ENCODE measurements around the gene CYP27B1. TPM values are rescaled to one million over a fixed set of nuclear protein-coding genes. Genes with fewer than 3 reads are reported as not detected.

CYP27B1 gene
- total RNA-seq, 2 donors from 2014 or later: 0.28 to 0.33 TPM

GRCh38 chr12:57767876-57768275, 998 bp upstream of the CYP27B1 start:
- no peak for DNase-seq (ENCODE audit: low spot score)
- H3K36me3 ChIP-seq: peaks cover 16% of the 10 kb centered on the region
- no peak overlapping the region for H3K27ac ChIP-seq
- peaks cover 0 to 16% of the 10 kb centered on the region in 2 donors for H3K27me3 ChIP-seq
- H3K4me1 ChIP-seq: peaks cover 0 to 46% of the 10 kb centered on the region in 2 donors
- no peak overlapping the region for H3K4me3 ChIP-seq
- no peaks in the 10 kb centered on the region for H3K9me3 ChIP-seq
- TF ChIP-seq CTCF (IDR thresholded peaks at IDR 0.05): no peak

- Histone ChIP-seq H3K27ac (no peak overlapping the region), H3K4me3 (no peak overlapping the region), H3K9me3 (no peaks in the 10 kb centered on the region), H3K27me3 (peaks cover 0 to 16% of the 10 kb centered on the region in 2 donors), H3K36me3 (peaks cover 16% of the 10 kb centered on the region), H3K4me1 (peaks cover 0 to 42% of the 10 kb centered on the region in 2 donors)
- DNase-seq (ENCODE audit: low spot score): no peak
- no peak for TF ChIP-seq CTCF (IDR thresholded peaks at IDR 0.05)
These were observed 424 bp upstream of the CYP27B1 start for GRCh38 chr12:57767305-57767698.

- Histone ChIP-seq H3K9me3 (no peaks in the 10 kb centered on the region), H3K27ac (no peak overlapping the region), H3K4me1 (peaks cover 0 to 32% of the 10 kb centered on the region in 2 donors), H3K4me3 (peak overlapping the region; percentile 26 to 48), H3K36me3 (peaks cover 16% of the 10 kb centered on the region), H3K27me3 (peaks cover 0 to 16% of the 10 kb centered on the region in 2 donors)
- DNase-seq (ENCODE audit: low spot score): no peak
- TF ChIP-seq CTCF (IDR thresholded peaks at IDR 0.05): no peak
These were observed 997 bp downstream of the CYP27B1 start for GRCh38 chr12:57765698-57766463.

- peak in 1 of 2 donors; percentile 48 for TF ChIP-seq CTCF (IDR thresholded peaks at IDR 0.05)
- Histone ChIP-seq H3K4me3 (peak overlapping the region; percentile 26 to 48), H3K36me3 (peaks cover 12% of the 10 kb centered on the region), H3K27me3 (peaks cover 0 to 16% of the 10 kb centered on the region in 2 donors), H3K27ac (no peak overlapping the region), H3K9me3 (no peaks in the 10 kb centered on the region), H3K4me1 (peaks cover 0 to 30% of the 10 kb centered on the region in 2 donors)
- no peak for DNase-seq (ENCODE audit: low spot score)
These were observed 1.7 kb downstream of the CYP27B1 start for GRCh38 chr12:57765003-57765697.

GRCh38 chr12:57764662-57765002, 2.2 kb downstream of the CYP27B1 start:
- Histone ChIP-seq H3K27me3 (peaks cover 0 to 16% of the 10 kb centered on the region in 2 donors), H3K4me1 (peaks cover 0 to 30% of the 10 kb centered on the region in 2 donors), H3K27ac (no peak overlapping the region), H3K9me3 (no peaks in the 10 kb centered on the region), H3K36me3 (peaks cover 8% of the 10 kb centered on the region), H3K4me3 (peak overlapping the region; percentile 26 to 48)
- TF ChIP-seq CTCF (IDR thresholded peaks at IDR 0.05): no peak
- DNase-seq (ENCODE audit: low spot score): no peak
